ENCODE results near the gene FBXO11.
"Not testable (repeated sequence)": the region's sequence is repeated elsewhere in the genome, so short reads cannot be mapped to it uniquely, and the experiment has no call there.

Gene FBXO11

DNA sequence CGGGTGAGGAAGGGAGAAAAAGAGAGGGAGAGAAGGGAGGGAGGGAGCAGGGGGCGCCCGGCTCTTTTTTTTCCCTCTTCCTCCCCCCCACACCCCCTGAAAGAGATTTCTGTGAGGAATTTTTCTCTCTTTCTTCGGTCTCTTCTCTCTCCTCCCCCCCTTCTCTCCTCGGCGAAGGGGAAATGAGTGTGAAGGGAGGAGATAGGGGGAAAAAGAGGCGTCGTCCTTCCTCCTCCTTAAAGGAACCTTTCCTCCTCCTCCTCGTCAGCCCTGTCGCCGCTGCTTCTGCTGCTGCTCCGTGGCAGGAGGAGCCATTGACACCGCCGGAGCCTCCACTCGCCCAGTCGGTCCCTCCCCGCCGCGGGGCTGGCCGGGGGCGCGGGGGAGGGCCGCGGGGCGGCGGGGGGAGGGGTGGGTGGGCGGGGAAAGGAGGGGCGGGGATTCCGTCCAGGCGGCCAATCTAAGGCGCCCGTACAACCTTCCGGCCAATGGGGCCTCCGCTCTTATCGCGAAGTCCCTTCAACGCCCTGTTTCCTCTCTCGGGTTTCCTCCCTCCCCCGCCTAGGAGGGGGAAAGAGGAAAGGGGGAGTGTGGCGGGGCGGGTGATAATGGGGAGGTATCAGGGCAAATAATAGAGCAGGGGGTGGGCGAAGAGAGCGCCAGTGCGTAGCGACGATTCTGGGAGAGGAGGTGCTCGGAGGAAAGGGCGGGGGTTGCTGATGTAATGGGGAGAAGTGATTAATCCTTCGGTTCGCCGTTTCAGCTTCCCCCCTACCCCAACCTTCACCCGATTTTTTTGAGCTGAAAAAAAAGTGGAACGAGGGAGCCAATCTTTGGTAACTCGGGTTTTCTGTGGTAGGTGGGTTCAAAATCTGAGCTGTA, at the start of gene FBXO11:
Gene FBXO11 (minus strand): TSS at position 342 of the 882 bp plus-strand sequence. CDS start 778 bp downstream, outside the sequence.
- FAIRE-seq: peak; percentile 87

DNA sequence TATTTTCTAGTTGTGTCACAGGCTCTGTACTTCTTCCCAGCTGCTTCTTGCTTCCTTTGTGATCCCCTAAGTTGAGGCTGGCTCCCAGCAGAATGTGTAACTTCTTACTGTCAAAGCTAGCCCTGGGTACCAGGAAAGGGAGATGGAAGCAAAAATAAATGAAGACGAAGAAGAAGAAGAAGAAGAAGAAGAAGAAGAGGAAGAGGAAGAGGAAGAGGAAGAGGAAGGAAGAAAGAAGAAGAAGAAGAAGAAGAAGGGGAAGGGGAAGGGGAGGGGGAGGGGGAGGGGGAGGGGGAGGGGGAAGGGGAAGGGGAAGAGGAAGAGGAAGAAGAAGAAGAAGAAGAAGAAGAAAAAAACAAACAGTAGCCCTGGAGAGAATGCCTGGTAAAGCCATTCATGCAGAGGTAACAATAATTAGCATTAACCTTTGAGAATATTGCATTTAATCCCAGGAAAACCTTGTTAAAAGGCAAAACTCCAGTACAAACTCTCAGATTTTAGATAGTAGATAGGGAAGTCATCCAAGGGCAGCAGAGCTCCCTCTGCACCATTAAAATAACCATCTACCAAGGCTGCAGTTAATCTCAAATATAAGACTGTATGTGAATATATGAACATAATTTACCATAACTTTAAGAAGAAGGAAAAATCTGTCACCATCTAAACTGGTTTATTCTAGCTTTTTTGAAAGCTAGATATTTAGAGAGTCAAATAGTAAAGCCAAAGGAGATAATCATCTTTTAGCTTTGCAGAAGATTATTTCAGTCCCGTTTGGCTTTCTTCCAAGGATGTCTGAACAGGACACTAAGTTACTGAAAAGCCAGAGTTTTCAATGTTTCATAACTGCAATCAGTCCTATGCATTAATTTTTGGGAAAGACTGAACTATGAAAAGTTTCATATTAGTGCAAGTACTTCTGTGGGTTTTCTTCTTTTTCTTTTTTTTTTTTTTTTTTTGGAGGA, 44.3 kb upstream of the FBXO11 start:
- no peak for FAIRE-seq

DNA sequence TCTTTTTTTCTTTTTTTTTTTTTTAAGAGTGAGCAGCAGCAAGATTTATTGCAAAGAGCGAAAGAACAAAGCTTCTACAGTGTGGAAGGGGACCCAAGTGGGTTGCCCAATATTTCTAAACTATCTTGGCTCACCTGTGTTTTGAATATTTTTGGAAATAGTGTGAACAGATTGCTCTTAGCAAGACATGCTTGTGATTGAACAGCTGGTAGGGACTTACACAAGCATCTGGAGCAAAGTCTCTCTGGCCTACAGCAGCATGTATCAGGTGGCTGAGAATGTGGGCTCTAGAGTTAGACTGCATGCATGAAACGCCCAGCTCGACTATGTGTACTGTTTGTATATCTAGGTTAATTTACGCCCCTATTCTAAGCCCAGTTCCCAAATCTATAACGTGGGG, 40.3 kb upstream of the FBXO11 start:
- no peak for FAIRE-seq

DNA sequence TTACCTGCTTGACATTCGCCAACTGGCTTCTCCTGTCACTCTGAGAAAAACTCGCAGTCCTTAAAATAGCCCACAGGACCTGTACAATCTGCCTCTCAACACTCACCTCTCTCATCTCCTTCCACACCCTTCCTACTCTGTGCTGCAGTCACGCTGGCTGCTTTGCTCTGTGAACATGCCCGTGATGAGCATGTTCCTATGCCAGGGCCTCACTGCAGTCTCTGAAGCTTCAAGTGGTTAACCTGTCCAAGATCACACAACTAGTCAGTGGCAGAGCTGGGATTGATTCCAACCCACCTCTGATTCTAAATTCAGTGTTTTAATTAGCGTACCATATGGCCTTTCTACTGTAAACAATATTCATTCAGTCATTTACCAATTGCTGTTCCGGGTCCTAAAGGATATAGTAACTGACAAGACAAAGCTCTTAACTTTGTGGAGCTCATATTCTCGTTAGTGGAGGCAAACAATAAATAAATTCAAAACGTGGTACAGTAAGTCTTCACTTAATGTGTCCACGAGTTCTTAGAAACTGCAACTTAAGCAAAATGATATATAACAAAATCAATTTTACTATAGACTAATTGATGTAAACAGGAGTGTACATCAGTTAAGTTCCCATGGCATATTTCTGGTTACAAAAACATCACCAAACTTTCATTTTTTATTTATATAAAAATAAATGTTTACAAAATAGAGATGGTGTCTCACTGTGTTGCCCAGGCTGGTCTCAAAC, 38.9 kb upstream of the FBXO11 start:
- FAIRE-seq: no peak

DNA sequence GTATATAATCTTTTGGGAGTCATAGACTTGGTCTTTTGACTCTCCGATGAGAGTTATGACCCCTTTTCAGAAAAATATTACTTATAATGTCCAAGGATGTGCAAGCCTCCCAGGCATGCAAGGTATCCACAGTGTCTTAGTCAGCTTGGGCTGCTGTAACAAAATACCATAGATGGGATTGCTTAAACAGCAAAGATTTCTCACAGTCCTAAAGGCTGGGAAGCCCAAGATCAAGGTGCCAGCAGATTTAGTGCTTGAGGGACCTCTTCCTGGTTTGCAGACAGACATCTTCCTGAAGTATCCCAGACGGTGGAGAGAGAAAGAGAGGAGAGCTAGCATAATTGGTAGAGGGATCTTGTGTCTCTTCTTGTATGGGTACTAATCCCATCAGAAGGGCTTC, 35.6 kb upstream of the FBXO11 start:
- no peak for FAIRE-seq

DNA sequence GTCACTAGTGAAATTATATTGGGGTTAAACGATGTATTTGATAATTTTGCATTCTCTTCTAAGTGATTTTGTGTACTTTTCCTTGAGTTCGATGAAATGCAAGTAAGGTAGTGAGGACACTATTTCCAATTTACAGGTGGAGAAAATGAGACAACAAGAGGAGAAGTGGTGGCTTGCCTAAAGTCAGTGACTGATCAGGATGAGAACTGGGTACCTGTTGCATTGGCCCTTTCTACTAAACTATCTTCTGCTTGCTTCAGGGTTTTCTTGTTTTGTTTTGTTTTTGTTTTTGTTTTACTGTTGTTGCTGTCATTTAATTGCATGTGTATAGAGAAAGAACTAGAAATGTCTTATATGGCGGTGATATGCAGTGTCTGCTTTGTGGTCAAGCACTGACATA, 31.4 kb upstream of the FBXO11 start:
- FAIRE-seq: no peak

DNA sequence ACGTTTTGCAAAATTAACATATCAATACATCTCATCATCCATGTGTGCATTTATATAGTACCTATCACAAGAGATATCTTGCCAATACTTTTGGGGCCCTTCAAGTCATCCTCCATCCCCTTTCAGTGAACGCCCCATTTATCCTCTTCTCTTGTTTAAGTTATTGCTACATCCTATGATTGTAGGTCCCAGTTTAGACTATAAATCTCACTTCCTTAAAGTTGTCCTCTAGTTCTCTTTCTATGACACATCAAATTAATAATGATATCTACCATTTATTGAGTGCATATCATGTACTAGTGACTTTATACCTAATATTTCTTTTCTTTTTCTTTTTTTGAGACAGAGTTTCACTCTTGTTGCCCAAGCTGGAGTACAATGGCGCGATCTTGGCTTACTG, 28.8 kb upstream of the FBXO11 start:
- no peak for FAIRE-seq

DNA sequence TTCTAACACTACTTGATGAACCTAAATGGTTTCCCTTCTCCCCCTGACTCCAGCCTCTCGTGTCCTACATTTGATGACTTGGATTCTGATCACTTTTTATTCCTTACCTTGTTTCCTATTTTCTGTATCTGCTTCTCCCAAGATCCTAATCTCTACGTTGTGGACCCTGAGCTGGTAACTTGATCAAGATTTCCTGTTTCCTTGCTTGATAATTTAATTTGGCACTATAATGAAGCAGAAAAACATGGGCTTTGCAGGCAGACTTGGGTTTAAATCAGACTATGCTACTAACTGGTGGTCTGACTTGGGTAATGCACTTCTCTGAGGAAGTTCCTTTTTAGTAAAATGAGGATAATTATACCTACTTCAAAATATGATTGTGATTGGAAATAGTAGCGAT, 11.7 kb upstream of the FBXO11 start:
- FAIRE-seq: no peak

DNA sequence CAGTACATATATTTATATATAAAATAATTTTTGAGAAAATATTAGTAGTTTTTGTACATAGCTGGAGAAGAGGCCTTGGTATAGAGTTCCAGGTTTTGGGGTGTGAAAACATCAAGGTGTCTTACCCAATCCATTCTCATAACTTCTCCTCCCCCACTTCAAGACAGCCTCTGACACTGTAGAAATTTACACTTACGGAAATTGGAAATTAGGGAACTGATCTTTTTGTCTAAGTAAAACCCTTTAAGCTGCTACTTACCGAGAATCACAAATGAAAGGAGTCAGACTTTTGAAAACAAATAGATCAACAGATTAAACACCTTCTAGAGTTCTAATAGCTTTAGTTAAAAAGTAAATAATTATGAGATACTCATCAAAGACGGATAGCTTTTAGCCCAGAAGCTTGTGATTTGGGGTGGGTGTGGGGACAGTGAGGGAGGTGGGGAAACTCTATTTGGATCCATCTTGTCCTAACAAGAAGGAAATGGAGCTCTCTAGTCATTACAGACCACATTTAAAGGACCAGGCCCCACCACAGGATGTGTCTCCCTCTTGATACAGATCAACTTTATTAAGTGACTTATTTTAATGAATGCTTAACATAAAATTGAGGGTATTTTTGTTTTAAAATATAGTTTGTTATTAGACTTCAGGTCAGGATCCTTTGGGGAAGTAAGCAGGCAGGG, 11.1 kb upstream of the FBXO11 start:
- no peak for FAIRE-seq

DNA sequence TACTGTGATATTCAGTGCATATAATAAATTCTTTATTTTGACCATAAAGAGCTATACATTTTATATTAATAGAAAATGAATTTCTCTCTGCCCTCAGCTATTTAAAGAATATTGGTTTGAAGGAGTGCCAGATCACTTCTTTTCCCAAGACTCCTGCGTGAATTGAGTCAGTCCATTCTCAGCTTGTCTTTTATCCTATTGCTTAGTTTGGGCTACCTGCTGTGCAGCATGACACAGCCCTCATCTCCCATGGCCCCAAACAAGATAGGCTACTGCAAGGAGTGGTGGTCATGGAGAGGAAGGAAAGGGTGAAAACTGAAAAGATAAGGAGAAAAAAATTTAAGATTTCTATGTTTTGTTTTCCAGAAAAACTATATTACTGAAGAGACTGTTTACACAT, 10.1 kb upstream of the FBXO11 start:
- FAIRE-seq: no peak

DNA sequence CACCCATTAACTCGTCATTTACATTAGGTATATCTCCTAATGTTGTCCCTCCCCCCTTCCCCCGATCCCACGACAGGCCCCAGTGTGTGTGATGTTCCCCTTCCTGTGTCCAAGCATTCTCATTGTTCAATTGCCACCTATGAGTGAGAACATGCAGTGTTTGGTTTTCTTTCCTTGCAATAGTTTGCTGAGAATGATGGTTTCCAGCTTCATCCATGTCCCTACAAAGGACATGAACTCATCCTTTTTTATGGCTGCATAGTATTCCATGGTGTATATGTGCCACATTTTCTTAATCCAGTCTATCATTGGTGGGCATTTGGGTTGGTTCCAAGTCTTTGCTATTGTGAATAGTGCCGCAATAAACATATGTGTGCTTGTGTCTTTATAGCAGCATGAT, 4.4 kb upstream of the FBXO11 start:
- not testable (repeated sequence) for FAIRE-seq

DNA sequence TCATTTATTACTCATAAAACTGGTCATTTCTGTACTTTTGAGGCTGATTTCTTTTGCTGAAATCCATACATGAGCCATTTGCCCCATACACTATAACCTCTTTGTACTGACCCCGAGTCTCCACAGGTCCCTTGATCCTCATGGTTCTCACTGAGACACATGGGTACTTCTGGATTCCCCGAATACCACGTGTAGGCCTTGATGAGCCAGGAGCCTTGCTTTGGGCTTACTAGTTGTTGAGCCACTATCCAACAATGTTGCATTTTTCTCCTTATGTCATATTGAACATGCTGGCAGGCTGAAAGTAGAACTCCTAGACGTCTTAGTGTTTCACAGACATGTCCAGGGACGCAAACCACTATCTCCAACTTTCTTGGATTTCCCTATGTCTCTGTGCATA, 2.4 kb upstream of the FBXO11 start:
- FAIRE-seq: no peak

DNA sequence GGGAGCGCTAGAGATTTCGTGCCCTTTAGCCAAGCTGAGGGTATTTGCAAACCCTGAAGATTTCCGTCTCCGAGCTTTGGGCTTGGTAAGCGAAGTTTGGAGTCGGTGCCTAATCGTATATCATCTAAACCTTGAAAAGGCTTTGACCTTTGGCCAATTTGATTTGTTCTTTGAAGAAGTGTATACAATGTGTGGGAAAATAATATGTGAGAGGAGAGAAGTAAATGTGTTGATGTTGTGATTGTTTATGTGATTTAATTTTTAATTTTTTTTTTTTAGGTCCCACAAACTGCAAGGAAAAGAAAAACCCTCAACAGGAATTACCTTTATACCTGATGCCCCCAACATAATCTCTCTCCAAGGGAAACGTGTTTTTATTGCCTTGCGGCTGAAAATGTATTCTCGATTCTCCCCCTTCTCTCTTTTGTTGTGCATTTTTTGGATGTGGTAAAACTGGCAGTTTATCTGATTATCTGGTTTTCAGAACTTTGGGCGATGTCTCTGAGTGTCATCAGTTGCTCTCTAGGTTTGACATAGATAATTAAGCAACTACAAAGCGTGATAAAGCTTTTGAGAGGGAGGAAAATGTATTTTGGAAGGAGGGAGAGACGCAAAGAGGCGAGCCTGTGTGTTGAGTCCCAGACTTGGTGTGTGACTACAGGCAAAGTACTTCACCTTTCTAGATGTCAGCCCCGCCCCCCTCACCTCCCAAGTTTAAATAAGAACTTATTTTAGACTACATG, 912 bp upstream of the FBXO11 start:
- FAIRE-seq: peak; percentile 91

DNA sequence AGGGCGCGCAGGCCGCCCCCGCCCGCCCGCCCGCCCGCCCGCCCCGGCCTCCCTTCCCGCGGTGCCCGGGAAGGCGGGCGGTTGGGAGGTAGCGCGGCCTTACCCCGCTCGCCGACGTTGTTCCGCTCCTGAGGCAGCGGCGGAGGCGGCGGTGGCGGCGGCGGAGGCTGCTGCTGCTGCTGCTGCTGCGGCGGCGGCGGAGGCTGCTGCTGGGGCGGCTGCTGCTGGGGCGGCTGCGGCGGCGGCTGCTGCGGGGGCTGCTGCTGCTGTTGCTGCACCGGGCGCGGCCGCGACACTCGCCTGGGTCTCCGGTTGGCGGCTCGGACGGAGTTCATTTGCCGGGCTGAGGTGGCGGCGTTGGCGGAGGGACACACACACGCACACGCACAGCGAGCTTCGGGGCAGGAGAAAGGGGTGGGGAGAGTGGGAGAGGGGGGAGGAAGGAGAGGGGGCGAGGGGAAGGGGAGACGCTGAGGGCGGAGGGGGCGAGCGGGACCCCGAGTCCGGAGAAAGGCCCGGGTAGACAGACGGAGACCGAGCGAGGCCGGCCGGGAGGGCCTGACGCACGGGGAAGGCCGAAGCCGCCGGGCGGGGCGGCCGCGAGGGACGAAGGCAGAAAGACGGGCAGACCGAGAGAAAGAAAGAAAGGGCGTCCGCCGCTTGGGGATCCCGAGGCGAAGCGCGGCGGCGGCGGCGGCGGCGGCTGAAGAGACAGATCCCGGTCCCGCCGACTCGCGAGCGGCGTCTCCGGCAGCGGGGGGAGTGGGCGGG, 727 bp downstream of the FBXO11 start:
- FAIRE-seq: no peak

DNA sequence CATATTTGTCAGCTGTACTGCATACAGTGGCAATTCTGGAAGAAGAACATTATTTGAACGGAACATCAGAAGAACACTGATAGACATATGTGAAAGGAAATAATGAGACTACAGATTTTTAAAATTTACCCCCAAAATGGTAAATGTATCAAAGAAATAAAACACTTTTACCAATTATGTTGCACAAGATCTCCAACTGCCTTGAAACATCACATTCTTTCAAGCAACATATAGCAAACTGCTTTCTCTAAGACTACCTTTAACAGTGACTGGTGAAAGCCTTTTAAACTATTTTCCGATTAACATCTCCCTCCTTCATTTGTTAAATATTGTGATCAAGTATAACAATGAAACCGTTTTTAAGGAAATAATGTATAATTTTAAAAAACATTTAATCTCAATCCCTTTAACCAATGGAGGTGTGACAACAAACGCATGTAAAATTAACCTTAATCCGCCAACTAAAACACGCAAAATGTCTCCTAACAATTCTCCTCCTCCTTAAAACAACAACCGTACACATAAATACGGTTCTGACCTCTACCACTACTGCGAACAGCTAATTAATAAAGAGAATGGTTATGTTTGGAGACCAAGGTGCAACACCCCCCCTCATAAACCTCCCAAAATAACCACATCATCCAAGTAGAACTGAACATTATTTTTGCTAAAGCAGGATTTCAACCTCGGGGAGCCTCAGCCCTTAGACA, 2.4 kb downstream of the FBXO11 start:
- peak; percentile 87 for FAIRE-seq

DNA sequence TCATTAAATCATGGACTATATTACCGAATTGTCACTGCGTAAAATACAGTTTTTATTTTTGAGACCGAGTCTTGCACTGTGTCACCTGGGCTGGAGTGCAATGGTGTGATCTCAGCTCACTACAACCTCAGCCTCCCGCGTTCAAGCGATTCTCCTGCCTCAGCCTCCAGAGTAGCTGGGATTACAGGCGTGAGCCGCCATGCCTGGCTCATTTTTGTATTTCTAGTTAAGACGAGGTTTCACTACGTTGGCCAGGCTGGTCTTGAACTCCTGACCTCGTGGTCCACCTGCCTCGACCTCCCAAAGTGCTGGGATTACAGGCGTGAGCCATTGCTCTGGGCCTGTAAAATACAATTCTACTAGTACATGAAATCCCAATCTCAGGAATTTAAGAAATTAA, 4.4 kb downstream of the FBXO11 start:
- FAIRE-seq: not testable (repeated sequence)

DNA sequence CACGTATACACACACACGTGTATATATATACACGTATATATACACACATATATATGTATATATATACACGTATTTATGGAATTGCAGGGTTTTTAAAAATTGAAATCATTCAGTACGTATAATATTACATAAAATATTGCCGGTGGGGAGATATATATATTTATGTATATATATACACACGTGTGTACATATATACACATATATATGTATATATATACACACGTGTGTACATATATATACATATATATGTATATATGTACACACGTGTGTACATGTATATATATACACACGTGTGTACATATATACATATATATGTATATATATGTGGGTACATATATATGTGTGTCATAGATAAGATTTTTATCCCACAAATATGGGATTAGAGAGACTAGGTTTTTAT, 5.4 kb downstream of the FBXO11 start:
- FAIRE-seq: no peak

DNA sequence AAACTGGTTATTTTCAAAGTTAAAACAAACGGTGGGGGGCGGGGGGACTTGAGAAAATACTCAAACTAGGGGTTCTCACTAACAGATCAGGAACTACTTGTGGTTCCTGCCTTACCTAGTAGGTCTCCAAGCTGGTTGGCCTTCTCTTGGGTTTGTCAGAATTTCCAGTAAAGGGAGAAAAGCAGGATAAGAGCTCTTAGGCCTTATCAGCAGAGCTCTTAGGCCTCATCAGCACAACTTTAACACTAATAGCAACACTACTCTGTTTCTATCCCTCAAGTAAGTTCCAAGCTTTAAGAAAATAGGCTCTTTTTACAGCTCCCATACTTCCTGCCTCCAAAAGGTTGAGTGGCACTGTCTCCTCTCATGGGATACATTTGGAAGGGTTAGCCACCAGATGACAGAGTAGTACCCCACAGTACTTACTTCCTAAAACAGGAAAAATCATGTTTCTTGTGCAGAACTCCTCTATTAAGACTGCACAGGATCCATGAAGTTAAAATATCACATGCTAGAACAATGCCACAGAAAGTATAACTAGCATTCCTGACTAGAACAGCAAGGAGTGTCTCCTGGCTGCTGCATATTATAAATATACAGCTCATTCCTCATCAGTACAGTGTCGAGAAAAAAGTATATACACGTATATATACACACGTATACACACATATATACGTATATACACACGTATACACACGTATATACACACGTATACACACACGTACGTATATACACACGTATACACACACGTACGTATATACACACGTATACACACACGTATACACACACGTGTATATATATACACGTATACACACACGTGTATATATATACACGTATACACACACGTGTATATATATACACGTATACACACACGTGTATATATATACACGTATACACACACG, 6.1 kb downstream of the FBXO11 start:
- FAIRE-seq: no peak

All from islet of Langerhans (tissue), 1 donor.